WTC11 (cell line): ENCODE measurements around the gene RNPS1. TPM values are rescaled to one million over a fixed set of nuclear protein-coding genes. Genes with fewer than 3 reads are reported as not detected.

Experiments used
- ATAC-seq: fragments of 200-7000 bp; cut with Tn5 transposase; 2 replicates; pipeline ENCODE4 v1.10.0; 2021; ENCODE audit warnings: mild to moderate bottlenecking, moderate library complexity
- CTCF ChIA-PET: fragments of 300-600 bp; sonication (Branson Sonifier 250); formaldehyde crosslinking; loops from one replicate; lab custom pipeline; 2021; ENCODE audit warnings: antibody characterized with exemption; lab: Charles Lee
- POLR2A ChIA-PET: fragments of 350-600 bp; sonication (Branson Sonifier 250); formaldehyde crosslinking; loops from one replicate; lab custom pipeline; 2021; ENCODE audit warnings: antibody characterized with exemption; lab: Charles Lee
- DNase-seq: peaks from one replicate; pipeline ENCODE4 v3.0.0; 2021; ENCODE audit warnings: low spot score
- H3K27ac Mint-ChIP-seq: 2 replicates; pipeline ENCODE4 v1.8.0; 2021; ENCODE audit warnings: mixed read lengths
- H3K27me3 Mint-ChIP-seq: 2 replicates; pipeline ENCODE4 v1.8.0; 2021; ENCODE audit warnings: low read depth, mild to moderate bottlenecking, moderate library complexity, mixed read lengths
- H3K36me3 Mint-ChIP-seq: 2 replicates; pipeline ENCODE4 v1.8.0; 2021; ENCODE audit warnings: mixed read lengths
- H3K4me1 Mint-ChIP-seq: 2 replicates; pipeline ENCODE4 v1.8.0; 2022; ENCODE audit warnings: mixed read lengths
- H3K4me3 Mint-ChIP-seq: 2 replicates; pipeline ENCODE4 v1.8.0; 2021; ENCODE audit warnings: mild to moderate bottlenecking, moderate library complexity, mixed read lengths
- H3K9me3 Mint-ChIP-seq: 2 replicates; pipeline ENCODE4 v1.8.0; 2021; ENCODE audit warnings: mixed read lengths
- ELF4 ChIP-seq: sonication (generic); formaldehyde crosslinking; IDR thresholded peaks from 2 replicates; pipeline ENCODE4 v1.8.1; 2022; ENCODE audit warnings: low read depth, mild to moderate bottlenecking, moderate library complexity, missing genetic modification reagents
- FOXJ3 ChIP-seq: sonication (generic); formaldehyde crosslinking; IDR thresholded peaks from 2 replicates; pipeline ENCODE4 v1.9.0; 2021; ENCODE audit warnings: missing genetic modification reagents, mild to moderate bottlenecking, borderline replicate concordance
- FOXK1 ChIP-seq: sonication (generic); formaldehyde crosslinking; IDR thresholded peaks from 2 replicates; pipeline ENCODE4 v1.8.0; 2022; ENCODE audit warnings: mild to moderate bottlenecking, moderate library complexity, missing genetic modification reagents
- GRHL2 ChIP-seq: fragments of 250-450 bp; sonication (Bioruptor Pico); IDR thresholded peaks from 2 replicates; pipeline ENCODE4 v1.8.0; 2022; ENCODE audit warnings: mild to moderate bottlenecking, moderate library complexity; ENCODE audit not compliant: insufficient replicate concordance, severe bottlenecking
- HMGXB4 ChIP-seq: sonication (generic); formaldehyde crosslinking; IDR thresholded peaks from 2 replicates; pipeline ENCODE4 v1.8.1; 2023; ENCODE audit warnings: mild to moderate bottlenecking, moderate library complexity, missing genetic modification reagents
- MLX ChIP-seq: sonication (generic); formaldehyde crosslinking; IDR thresholded peaks from 2 replicates; pipeline ENCODE4 v1.8.1; 2023; ENCODE audit warnings: mild to moderate bottlenecking, missing genetic modification reagents, moderate library complexity
- MXD4 ChIP-seq: fragments of 250-450 bp; sonication (Bioruptor Pico); IDR thresholded peaks from 2 replicates; pipeline ENCODE4 v1.8.0; 2021; ENCODE audit warnings: mild to moderate bottlenecking, moderate library complexity, borderline replicate concordance
- NFE2L1 ChIP-seq: sonication (generic); formaldehyde crosslinking; IDR thresholded peaks from 2 replicates; pipeline ENCODE4 v1.8.1; 2023; ENCODE audit warnings: missing genetic modification reagents
- RELA ChIP-seq: sonication (generic); formaldehyde crosslinking; IDR thresholded peaks from 2 replicates; pipeline ENCODE4 v1.8.1; 2022; ENCODE audit warnings: missing genetic modification reagents, mild to moderate bottlenecking, borderline replicate concordance
- SOX15 ChIP-seq: fragments of 250-450 bp; sonication (Bioruptor Pico); IDR thresholded peaks from 2 replicates; pipeline ENCODE4 v1.9.0; 2021; ENCODE audit warnings: mild to moderate bottlenecking
- total RNA-seq: library from RNA; stranded (reverse); gene quantifications from 3 replicates; pipeline ENCODE4 v1.2.3, GENCODE V29; 2021
- TF ChIP-seq, protein P1 (sequence below): sonication (generic); formaldehyde crosslinking; IDR thresholded peaks from 2 replicates; pipeline ENCODE4 v1.8.1; 2023; ENCODE audit warnings: mild to moderate bottlenecking, missing genetic modification reagents, borderline replicate concordance
- TF ChIP-seq, protein P2 (sequence below): fragments of 250-450 bp; sonication (Bioruptor Pico); IDR thresholded peaks from 2 replicates; pipeline ENCODE4 v1.9.0; 2021; ENCODE audit warnings: mild to moderate bottlenecking
- TF ChIP-seq, protein P3 (sequence below): sonication (generic); formaldehyde crosslinking; IDR thresholded peaks from 2 replicates; pipeline ENCODE4 v1.8.0; 2022; ENCODE audit warnings: mild to moderate bottlenecking, missing genetic modification reagents
- TF ChIP-seq, protein P4 (sequence below): fragments of 250-450 bp; sonication (Bioruptor Pico); IDR thresholded peaks from 2 replicates; pipeline ENCODE4 v1.9.0; 2021; ENCODE audit warnings: moderate library complexity, mild to moderate bottlenecking, inconsistent platforms, borderline replicate concordance
- TF ChIP-seq, protein P5 (sequence below): sonication (generic); formaldehyde crosslinking; IDR thresholded peaks from 2 replicates; pipeline ENCODE4 v1.8.1; 2023; ENCODE audit warnings: mild to moderate bottlenecking, missing genetic modification reagents, moderate library complexity
- TF ChIP-seq, protein P6 (sequence below): sonication (generic); formaldehyde crosslinking; IDR thresholded peaks from 2 replicates; pipeline ENCODE4 v1.8.1; 2022; ENCODE audit warnings: low read depth, mild to moderate bottlenecking, moderate library complexity, missing genetic modification reagents, borderline replicate concordance
- TF ChIP-seq, protein P7 (sequence below): sonication (generic); formaldehyde crosslinking; IDR thresholded peaks from 2 replicates; pipeline ENCODE4 v1.8.0; 2022; ENCODE audit warnings: mild to moderate bottlenecking, missing genetic modification reagents

RNPS1 gene
- total RNA-seq, 1 experiment from 2014 or later, result 331 TPM

- ChIA-PET POLR2A (no interaction called here), CTCF (no interaction called here)
- H3K4me3 Mint-ChIP-seq, result no peak overlapping the region
- H3K36me3 Mint-ChIP-seq, result no peaks in the 10 kb centered on the region
- no peaks in the 10 kb centered on the region for H3K4me1 Mint-ChIP-seq
- DNase-seq (no peak), ATAC-seq (no peak)
- no peak overlapping the region; the same call in 1 of the 2 replicates for H3K27ac Mint-ChIP-seq
- TF ChIP-seq MLX, result no peak
- TF ChIP-seq HMGXB4, result no peak
- TF ChIP-seq, protein P1, sequence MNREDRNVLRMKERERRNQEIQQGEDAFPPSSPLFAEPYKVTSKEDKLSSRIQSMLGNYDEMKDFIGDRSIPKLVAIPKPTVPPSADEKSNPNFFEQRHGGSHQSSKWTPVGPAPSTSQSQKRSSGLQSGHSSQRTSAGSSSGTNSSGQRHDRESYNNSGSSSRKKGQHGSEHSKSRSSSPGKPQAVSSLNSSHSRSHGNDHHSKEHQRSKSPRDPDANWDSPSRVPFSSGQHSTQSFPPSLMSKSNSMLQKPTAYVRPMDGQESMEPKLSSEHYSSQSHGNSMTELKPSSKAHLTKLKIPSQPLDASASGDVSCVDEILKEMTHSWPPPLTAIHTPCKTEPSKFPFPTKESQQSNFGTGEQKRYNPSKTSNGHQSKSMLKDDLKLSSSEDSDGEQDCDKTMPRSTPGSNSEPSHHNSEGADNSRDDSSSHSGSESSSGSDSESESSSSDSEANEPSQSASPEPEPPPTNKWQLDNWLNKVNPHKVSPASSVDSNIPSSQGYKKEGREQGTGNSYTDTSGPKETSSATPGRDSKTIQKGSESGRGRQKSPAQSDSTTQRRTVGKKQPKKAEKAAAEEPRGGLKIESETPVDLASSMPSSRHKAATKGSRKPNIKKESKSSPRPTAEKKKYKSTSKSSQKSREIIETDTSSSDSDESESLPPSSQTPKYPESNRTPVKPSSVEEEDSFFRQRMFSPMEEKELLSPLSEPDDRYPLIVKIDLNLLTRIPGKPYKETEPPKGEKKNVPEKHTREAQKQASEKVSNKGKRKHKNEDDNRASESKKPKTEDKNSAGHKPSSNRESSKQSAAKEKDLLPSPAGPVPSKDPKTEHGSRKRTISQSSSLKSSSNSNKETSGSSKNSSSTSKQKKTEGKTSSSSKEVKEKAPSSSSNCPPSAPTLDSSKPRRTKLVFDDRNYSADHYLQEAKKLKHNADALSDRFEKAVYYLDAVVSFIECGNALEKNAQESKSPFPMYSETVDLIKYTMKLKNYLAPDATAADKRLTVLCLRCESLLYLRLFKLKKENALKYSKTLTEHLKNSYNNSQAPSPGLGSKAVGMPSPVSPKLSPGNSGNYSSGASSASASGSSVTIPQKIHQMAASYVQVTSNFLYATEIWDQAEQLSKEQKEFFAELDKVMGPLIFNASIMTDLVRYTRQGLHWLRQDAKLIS, result no peak
- TF ChIP-seq, protein P2, sequence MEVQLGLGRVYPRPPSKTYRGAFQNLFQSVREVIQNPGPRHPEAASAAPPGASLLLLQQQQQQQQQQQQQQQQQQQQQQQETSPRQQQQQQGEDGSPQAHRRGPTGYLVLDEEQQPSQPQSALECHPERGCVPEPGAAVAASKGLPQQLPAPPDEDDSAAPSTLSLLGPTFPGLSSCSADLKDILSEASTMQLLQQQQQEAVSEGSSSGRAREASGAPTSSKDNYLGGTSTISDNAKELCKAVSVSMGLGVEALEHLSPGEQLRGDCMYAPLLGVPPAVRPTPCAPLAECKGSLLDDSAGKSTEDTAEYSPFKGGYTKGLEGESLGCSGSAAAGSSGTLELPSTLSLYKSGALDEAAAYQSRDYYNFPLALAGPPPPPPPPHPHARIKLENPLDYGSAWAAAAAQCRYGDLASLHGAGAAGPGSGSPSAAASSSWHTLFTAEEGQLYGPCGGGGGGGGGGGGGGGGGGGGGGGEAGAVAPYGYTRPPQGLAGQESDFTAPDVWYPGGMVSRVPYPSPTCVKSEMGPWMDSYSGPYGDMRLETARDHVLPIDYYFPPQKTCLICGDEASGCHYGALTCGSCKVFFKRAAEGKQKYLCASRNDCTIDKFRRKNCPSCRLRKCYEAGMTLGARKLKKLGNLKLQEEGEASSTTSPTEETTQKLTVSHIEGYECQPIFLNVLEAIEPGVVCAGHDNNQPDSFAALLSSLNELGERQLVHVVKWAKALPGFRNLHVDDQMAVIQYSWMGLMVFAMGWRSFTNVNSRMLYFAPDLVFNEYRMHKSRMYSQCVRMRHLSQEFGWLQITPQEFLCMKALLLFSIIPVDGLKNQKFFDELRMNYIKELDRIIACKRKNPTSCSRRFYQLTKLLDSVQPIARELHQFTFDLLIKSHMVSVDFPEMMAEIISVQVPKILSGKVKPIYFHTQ, result no peak
- TF ChIP-seq RELA, result no peak
- no peaks in the 10 kb centered on the region for H3K27me3 Mint-ChIP-seq
- H3K9me3 Mint-ChIP-seq, result no peaks in the 10 kb centered on the region
These were observed 24.3 kb upstream of the RNPS1 start for GRCh38 chr16:2292221-2292620.

DNA sequence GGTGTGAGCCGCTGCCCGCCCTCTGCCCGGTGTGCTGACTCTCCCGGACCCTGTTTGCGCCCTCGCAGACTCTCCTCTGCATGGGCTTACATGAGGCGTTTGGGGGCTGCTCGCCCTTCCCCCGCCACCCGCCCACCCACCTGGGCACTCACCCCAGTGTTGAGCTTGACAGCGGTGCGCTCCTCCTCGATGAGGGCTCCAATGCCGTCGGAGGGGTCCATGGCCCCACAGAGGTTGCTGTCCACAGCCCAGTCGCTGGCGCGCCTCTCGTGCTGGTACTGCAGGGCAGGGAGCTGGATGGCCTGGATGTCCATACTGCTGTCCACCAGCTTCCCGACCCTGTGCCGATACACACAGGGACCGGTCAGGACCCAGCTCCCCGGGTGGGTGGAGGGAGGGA is 21.4 kb upstream of the RNPS1 start:
- ChIA-PET POLR2A (interaction anchor here (0.5 to 0.8 kb wide), 2 partner anchors 95 to 874 kb away, joined by 3 to 4 read pairs; no protein-coding TSS in a partner anchor), CTCF (interaction anchor here (0.6 to 1.9 kb wide), 6 partner anchors 50 to 212 kb away, joined by 3 to 9 read pairs (median 3); partner anchors contain the start of gene ABCA3)
- H3K9me3 Mint-ChIP-seq, result no peaks in the 10 kb centered on the region
- no peak overlapping the region for H3K4me3 Mint-ChIP-seq
- DNase-seq (no peak), ATAC-seq (no peak)
- TF ChIP-seq FOXK1 (CRISPR knock-in tag), result no peak
- no peak overlapping the region for H3K27ac Mint-ChIP-seq
- no peaks in the 10 kb centered on the region for H3K36me3 Mint-ChIP-seq
- H3K27me3 Mint-ChIP-seq, result no peaks in the 10 kb centered on the region
- no peaks in the 10 kb centered on the region for H3K4me1 Mint-ChIP-seq

DNA sequence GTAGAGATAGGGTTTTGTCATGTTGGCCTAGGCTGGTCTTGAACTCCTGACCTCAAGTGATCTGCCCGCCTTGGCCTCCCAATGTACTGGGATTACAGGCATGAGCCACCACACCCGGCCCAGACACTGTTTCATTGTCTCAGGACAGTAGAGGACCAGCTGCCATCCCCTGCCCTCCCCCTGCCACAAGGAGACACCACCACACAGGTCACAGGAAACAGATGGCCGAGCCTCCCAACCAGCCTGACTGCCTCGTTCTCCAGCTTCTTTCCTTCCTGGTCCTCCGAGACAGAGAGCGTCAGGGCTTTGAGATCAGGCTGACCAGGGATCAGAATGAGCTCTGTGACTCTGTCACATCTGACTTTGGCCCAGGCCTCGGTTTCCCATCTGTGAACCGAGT is 20.8 kb upstream of the RNPS1 start:
- DNase-seq (no peak), ATAC-seq (no peak)
- no peaks in the 10 kb centered on the region for H3K36me3 Mint-ChIP-seq
- no peaks in the 10 kb centered on the region for H3K4me1 Mint-ChIP-seq
- ChIA-PET POLR2A (interaction anchor here (0.5 to 0.8 kb wide), 2 partner anchors 94 to 873 kb away, joined by 3 to 4 read pairs; no protein-coding TSS in a partner anchor), CTCF (interaction anchor here (0.6 to 1.9 kb wide), 3 partner anchors 52 to 733 kb away, joined by 3 to 9 read pairs (median 4); partner anchors contain the start of gene ABCA3)
- no peaks in the 10 kb centered on the region for H3K9me3 Mint-ChIP-seq
- H3K4me3 Mint-ChIP-seq, result no peak overlapping the region
- H3K27ac Mint-ChIP-seq, result no peak overlapping the region
- H3K27me3 Mint-ChIP-seq, result no peaks in the 10 kb centered on the region
- TF ChIP-seq GRHL2 (CRISPR knock-in tag), result no peak
- no peak for TF ChIP-seq FOXJ3 (CRISPR knock-in tag)
- TF ChIP-seq, protein P3, sequence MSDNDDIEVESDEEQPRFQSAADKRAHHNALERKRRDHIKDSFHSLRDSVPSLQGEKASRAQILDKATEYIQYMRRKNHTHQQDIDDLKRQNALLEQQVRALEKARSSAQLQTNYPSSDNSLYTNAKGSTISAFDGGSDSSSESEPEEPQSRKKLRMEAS (CRISPR knock-in tag), result no peak
- TF ChIP-seq, protein P4, sequence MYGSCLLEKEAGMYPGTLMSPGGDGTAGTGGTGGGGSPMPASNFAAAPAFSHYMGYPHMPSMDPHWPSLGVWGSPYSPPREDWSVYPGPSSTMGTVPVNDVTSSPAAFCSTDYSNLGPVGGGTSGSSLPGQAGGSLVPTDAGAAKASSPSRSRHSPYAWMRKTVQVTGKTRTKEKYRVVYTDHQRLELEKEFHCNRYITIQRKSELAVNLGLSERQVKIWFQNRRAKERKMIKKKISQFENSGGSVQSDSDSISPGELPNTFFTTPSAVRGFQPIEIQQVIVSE (CRISPR knock-in tag), result no peak
- TF ChIP-seq, protein P5, sequence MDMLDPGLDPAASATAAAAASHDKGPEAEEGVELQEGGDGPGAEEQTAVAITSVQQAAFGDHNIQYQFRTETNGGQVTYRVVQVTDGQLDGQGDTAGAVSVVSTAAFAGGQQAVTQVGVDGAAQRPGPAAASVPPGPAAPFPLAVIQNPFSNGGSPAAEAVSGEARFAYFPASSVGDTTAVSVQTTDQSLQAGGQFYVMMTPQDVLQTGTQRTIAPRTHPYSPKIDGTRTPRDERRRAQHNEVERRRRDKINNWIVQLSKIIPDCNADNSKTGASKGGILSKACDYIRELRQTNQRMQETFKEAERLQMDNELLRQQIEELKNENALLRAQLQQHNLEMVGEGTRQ (CRISPR knock-in tag), result no peak
- no peak for TF ChIP-seq NFE2L1 (CRISPR knock-in tag)
- no peak for TF ChIP-seq FOXK1 (CRISPR knock-in tag)
- TF ChIP-seq, protein P6, sequence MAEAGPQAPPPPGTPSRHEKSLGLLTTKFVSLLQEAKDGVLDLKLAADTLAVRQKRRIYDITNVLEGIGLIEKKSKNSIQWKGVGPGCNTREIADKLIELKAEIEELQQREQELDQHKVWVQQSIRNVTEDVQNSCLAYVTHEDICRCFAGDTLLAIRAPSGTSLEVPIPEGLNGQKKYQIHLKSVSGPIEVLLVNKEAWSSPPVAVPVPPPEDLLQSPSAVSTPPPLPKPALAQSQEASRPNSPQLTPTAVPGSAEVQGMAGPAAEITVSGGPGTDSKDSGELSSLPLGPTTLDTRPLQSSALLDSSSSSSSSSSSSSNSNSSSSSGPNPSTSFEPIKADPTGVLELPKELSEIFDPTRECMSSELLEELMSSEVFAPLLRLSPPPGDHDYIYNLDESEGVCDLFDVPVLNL (CRISPR knock-in tag), result no peak
- no peak for TF ChIP-seq MXD4 (CRISPR knock-in tag)
- no peak for TF ChIP-seq SOX15 (CRISPR knock-in tag)
- TF ChIP-seq ELF4, result no peak
- TF ChIP-seq, protein P7, sequence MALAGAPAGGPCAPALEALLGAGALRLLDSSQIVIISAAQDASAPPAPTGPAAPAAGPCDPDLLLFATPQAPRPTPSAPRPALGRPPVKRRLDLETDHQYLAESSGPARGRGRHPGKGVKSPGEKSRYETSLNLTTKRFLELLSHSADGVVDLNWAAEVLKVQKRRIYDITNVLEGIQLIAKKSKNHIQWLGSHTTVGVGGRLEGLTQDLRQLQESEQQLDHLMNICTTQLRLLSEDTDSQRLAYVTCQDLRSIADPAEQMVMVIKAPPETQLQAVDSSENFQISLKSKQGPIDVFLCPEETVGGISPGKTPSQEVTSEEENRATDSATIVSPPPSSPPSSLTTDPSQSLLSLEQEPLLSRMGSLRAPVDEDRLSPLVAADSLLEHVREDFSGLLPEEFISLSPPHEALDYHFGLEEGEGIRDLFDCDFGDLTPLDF, result no peak
